Aorta (tissue), 5 donors: ENCODE measurements around the gene PDGFC. TPM values are rescaled to one million over a fixed set of nuclear protein-coding genes. Genes with fewer than 3 reads are reported as not detected.

Source experiments
- ATAC-seq: fragments of 200-7000 bp; cut with Tn5 transposase; one replicate; pipeline ENCODE4 v1.9.1; 2022; ENCODE audit warnings: moderate library complexity; ENCODE audit not compliant: low FRiP score
- DNase-seq, 2 donors: peaks; one replicate each; pipeline ENCODE4 v3.0.0-alpha.2; 2020
- H3K27ac ChIP-seq, 2 donors: one replicate each; pipeline ENCODE4 v1.5.1; 2013; ENCODE audit warnings: low read length in 2 of 2, mild to moderate bottlenecking in 2 of 2, moderate library complexity in 2 of 2, control low read depth in 1 of 2, inconsistent platforms in 1 of 2, low read depth in 1 of 2
- H3K27me3 ChIP-seq, 2 donors: one replicate each; pipeline ENCODE4 v1.6.1; 2013; ENCODE audit warnings: control low read depth in 1 of 2, low read length in 1 of 2, mild to moderate bottlenecking in 1 of 2, moderate library complexity in 1 of 2; ENCODE audit not compliant: insufficient read depth in 2 of 2, control insufficient read depth in 1 of 2
- H3K36me3 ChIP-seq, 2 donors: one replicate each; pipeline ENCODE4 v1.6.1; 2013; ENCODE audit warnings: control low read depth in 1 of 2, low read length in 1 of 2, mild to moderate bottlenecking in 1 of 2; ENCODE audit not compliant: insufficient read depth in 2 of 2, control insufficient read depth in 1 of 2
- H3K4me1 ChIP-seq, 2 donors: one replicate each; pipeline ENCODE4 v1.6.1; 2013; ENCODE audit warnings: low read length in 2 of 2, control low read depth in 1 of 2, mild to moderate bottlenecking in 1 of 2, moderate library complexity in 1 of 2; ENCODE audit not compliant: insufficient read depth in 2 of 2, control insufficient read depth in 1 of 2
- H3K4me3 ChIP-seq, 2 donors: one replicate each; pipeline ENCODE4 v1.5.1; 2013; ENCODE audit warnings: low read length in 2 of 2, control low read depth in 1 of 2, mild to moderate bottlenecking in 1 of 2
- H3K9me3 ChIP-seq: one replicate; pipeline ENCODE4 v1.6.1; 2013; ENCODE audit warnings: mild to moderate bottlenecking, low read length; ENCODE audit not compliant: control insufficient read depth
- WGBS, 2 donors: extraction: QIAGEN DNeasy Blood & Tissue Kit; methylation state at CpG; one replicate each; pipeline ENCODE4 v1.1.7; 2013; 5-methylcytosine and 5-hydroxymethylcytosine counted together
- intact Hi-C, 2 donors: fragments of 100-400 bp; cut with DNase I; formaldehyde crosslinking; loops; one replicate each; pipeline versions ENCODE4 v1.14.2 to v1.15.0; 2022
- polyA plus RNA-seq, 2 donors: library from polyadenylated mRNA; stranded (reverse); fragments of 200-250 nt; gene quantifications; one replicate each; pipeline ENCODE4 v1.2.3, GENCODE V29; 2013
- total RNA-seq, 2 donors: library from RNA; stranded (reverse); fragmentation: NEBNext Ultra II Directional; extraction: Animal tissue kit (Norgen Biotek cat#: 25700); gene quantifications; one replicate each; pipeline ENCODE4 v1.2.1, GENCODE V29; 2021
- donor health status: healthy with polysubstance abuse.
- donor health status: Bipolar disorder and iron deficiency.
- donor health status: DM: no; HTN: no; CAD: no.
- donor health status: DM: no; HTN: no; CAD: no.
- donor health status: DM: yes; HTN: yes; CAD: no.

PDGFC gene
- total and polyA plus RNA-seq, 4 donors: 11.8 to 51.5 (median 29.2) TPM

DNA sequence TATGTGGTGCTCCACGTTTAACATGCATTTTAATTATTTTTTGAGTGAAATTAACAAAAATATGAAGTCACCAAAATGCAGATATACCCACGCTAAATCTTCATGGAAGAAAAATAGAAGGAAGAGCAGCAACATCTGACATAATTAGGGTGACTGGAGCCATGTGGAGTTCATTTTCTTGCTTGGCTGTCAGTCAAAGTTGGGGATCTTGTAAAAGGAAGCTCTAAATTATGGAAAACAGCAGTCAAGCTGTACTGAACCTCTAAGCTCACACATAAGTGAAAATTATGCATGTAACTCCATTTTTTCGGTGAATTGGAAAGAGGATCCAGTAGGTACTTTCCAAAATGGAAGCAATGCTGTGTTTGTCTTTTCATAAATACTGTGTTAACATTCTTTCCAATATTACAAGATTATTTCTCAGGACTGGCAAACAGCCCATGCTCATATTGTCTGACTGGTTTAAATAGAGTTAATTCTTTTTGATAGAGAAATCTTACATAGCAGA lies 9.7 kb upstream of the PDGFC start:
- no peak for ATAC-seq
- WGBS, 2 donors: 69 to 78% methylated on average over 3 of the region's 3 CpGs
- DNase-seq: no peak

DNA sequence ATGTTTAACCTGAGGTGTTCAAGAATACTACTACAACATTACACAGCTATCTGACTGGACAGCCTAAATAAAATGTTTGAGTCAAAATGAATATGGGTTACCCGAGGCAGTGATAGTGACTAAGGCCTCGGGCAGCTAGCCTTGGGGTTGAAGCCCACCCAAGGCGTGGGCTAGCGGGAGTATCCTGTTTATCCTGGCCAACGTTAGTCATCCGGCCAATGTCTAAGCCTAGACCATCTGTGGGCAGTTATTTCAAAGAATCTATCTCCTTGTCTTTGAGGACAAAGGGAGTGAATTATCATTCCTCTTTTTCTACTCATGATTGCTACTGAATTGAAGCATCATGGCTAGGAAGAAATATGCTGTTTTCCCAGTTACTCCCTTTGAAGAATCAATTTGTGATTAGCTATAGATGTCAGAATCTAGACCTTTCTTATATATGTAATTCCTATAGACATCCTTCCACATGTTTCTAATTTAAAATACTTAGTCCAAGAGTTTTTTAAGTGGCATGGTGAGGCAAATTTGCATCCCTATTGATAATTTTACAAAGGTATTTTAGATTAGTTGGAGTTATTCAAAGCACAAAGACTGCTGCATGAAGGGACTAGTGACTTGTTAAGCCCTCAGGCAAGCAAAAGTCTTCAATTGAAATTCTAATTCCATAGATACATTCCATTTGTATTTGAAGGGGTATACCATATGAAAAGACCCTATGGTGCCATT lies 6.0 kb upstream of the PDGFC start:
- no peaks in the 10 kb centered on the region for H3K9me3 ChIP-seq
- H3K27me3 ChIP-seq: no peaks in the 10 kb centered on the region
- 72 to 84% methylated on average over 6 of the region's 6 CpGs for WGBS, 2 donors
- no peaks in the 10 kb centered on the region for H3K36me3 ChIP-seq
- no peaks in the 10 kb centered on the region for H3K4me1 ChIP-seq
- no peak for DNase-seq
- no peak overlapping the region for H3K27ac ChIP-seq
- H3K4me3 ChIP-seq: no peak overlapping the region
- no peak for ATAC-seq
- intact Hi-C loops: loop anchor here in 1 of 2 donors (10.0 kb wide), 1 partner anchor 147 kb away; no protein-coding TSS in a partner anchor

More for the DNA sequence above, 9.7 kb upstream of the PDGFC start:
- Histone ChIP-seq H3K27ac (no peak overlapping the region), H3K4me1 (no peaks in the 10 kb centered on the region), H3K4me3 (no peak overlapping the region), H3K27me3 (no peaks in the 10 kb centered on the region), H3K36me3 (no peaks in the 10 kb centered on the region), H3K9me3 (no peaks in the 10 kb centered on the region)
- intact Hi-C loops: no loop called here

DNA sequence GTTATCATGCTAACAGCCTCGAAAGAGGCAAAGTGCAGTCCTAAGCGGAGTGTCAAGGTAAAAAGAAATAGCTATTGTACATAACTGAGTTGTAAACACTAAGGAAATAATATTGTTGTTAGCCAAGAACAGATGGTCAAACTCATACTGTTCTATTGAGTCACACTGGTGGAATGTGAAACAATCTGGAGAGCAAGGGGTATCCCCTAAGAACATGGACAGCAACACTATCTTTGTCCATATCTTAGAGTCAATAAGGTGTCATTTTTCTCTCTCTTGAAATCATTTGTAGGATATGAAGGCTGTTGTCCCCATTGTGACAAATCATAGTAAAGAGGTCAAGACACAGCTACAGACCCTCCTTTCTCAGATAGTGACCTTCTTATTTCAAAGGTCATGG lies 4.5 kb upstream of the PDGFC start:
- no peak overlapping the region for H3K27ac ChIP-seq
- no peaks in the 10 kb centered on the region for H3K4me1 ChIP-seq
- no peaks in the 10 kb centered on the region for H3K27me3 ChIP-seq
- DNase-seq (no peak), ATAC-seq (no peak)
- no peak overlapping the region for H3K4me3 ChIP-seq
- 91 to 97% methylated on average over 2 of the region's 2 CpGs for WGBS, 2 donors
- intact Hi-C loops: loop anchor here in 1 of 2 donors (10.0 kb wide), 1 partner anchor 149 kb away; no protein-coding TSS in a partner anchor
- H3K36me3 ChIP-seq: no peaks in the 10 kb centered on the region
- H3K9me3 ChIP-seq: no peaks in the 10 kb centered on the region

DNA sequence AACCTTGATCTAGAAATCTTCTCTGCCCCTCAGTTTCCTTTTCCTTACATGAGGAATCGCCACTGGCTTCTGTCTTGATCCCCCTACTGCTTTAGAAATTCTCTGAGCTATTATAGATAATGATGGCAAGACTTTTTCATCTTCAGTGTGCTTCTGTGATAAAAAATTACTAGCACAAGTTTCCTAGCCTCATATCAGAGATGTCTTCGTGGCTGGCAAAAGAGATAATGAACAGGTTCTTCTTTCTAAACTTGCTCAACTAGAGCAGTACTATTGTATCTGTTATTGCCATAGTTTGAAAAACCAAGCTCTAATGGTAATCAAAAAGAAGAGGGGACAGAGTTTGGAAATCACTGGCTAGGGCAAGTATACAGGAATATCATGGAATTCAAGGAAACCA lies 4.1 kb upstream of the PDGFC start:
- no peak overlapping the region for H3K27ac ChIP-seq
- no peaks in the 10 kb centered on the region for H3K9me3 ChIP-seq
- H3K4me3 ChIP-seq: no peak overlapping the region
- WGBS, 2 donors: 95% methylated on average over 2 of the region's 2 CpGs
- ATAC-seq (no peak), DNase-seq (no peak)
- no peaks in the 10 kb centered on the region for H3K4me1 ChIP-seq
- H3K36me3 ChIP-seq: no peaks in the 10 kb centered on the region
- intact Hi-C loops: loop anchor here in 1 of 2 donors (10.0 kb wide), 1 partner anchor 149 kb away; no protein-coding TSS in a partner anchor
- H3K27me3 ChIP-seq: no peaks in the 10 kb centered on the region

DNA sequence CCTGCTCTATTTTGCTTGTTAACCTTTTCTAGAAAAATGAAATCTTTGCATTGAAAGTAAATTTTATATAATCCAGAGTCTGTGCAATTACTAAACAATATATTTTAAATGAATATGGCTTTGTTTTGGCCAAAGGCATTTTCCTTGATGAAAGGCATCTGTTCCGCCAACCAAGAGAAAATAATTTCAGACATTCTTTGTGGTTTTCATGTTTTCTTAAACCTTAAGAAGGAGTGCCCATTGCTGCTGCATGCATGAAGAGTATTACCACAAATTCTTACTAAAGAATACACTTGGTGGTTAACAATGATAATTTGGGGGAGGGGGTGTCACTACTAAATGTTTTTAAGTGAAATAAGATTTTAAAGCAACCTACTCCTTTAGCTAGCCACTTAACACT lies 2.7 kb upstream of the PDGFC start:
- H3K9me3 ChIP-seq: no peaks in the 10 kb centered on the region
- H3K36me3 ChIP-seq: no peaks in the 10 kb centered on the region
- ATAC-seq: no peak
- no peak overlapping the region for H3K27ac ChIP-seq
- 89 to 96% methylated on average over 1 of the region's 1 CpG for WGBS, 2 donors
- H3K4me3 ChIP-seq: no peak overlapping the region
- H3K27me3 ChIP-seq: no peaks in the 10 kb centered on the region
- intact Hi-C loops: loop anchor here (5.0 to 10.0 kb wide), 4 partner anchors 73 to 497 kb away; no protein-coding TSS in a partner anchor
- no peaks in the 10 kb centered on the region for H3K4me1 ChIP-seq
- DNase-seq: no peak

DNA sequence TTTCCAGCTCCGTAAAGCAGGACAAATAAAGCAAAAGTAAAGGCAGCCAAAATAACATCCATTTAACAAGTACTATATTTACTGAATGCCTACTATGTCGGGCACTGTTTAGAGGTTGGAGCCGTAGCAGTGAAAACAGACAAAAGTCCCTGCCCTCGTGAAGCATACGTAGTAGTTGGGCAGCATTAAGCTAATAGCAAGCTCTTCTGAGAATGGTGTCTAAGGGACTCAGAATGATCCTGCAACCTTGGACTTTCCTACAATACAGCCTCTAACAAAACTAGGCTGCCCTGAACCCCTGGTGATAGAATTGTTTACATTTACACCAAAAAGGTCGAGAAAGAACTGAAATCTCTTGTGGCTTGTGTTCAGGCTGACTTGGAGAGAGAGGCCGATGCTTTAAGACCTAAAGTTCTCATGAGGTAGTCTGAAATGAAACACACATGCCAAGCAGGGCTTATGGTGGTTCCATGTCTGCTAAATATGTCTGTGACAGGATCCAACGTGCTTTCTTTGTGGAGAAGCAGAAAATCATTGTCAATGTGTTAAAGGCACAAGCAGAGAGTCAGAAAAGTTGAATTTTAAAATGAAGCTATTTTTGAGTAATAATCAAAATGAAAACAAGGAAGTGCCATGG lies 898 bp upstream of the PDGFC start:
- DNase-seq: no peak

DNA sequence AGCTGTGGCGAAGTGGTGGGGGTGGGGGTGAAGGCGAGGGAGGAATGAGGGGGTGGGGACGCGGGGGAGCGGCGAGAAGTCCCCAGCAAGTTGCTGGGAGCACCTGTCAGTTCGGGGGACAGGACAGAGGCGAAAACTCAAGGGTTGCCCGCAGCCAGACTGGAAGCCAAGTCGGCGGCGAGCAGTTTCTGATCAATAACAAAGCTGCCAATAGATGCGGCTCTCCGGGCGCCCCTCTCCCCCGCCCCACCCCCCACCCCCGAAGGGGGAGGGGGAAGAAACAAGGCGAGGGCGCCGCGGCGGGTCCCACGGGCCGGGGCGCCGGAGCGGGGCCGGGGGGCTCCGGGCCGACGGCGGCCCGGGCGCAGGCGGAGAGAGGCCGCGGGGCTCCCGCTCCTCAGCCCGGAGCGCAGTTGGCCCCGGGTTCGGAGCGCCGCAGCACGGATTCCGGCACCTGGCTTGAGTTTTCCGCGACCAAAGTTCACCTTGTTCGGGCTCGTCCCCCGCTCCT lies 379 bp downstream of the PDGFC start:
- ATAC-seq (peak; percentile 7), DNase-seq (peak; percentile 55 to 78)
- Histone ChIP-seq H3K4me3 (peak overlapping the region; percentile 97 to 99), H3K9me3 (no peaks in the 10 kb centered on the region), H3K27me3 (no peaks in the 10 kb centered on the region), H3K27ac (peak overlapping the region; percentile 98), H3K36me3 (no peaks in the 10 kb centered on the region), H3K4me1 (no peaks in the 10 kb centered on the region)
- WGBS, 2 donors: 1% methylated on average over 28 to 51 of the region's 51 CpGs
- intact Hi-C loops: loop anchor here (5.0 to 10.0 kb wide), 4 partner anchors 76 to 494 kb away; no protein-coding TSS in a partner anchor

More for the DNA sequence above, 898 bp upstream of the PDGFC start:
- Histone ChIP-seq H3K27ac (peak overlapping the region; percentile 91 to 98), H3K27me3 (no peaks in the 10 kb centered on the region), H3K36me3 (no peaks in the 10 kb centered on the region), H3K4me1 (no peaks in the 10 kb centered on the region), H3K9me3 (no peaks in the 10 kb centered on the region), H3K4me3 (peak overlapping the region; percentile 97 to 99)
- ATAC-seq: no peak
- intact Hi-C loops: loop anchor here (5.0 to 10.0 kb wide), 4 partner anchors 75 to 495 kb away; no protein-coding TSS in a partner anchor
- 1 to 2% methylated on average over 8 of the region's 8 CpGs for WGBS, 2 donors

DNA sequence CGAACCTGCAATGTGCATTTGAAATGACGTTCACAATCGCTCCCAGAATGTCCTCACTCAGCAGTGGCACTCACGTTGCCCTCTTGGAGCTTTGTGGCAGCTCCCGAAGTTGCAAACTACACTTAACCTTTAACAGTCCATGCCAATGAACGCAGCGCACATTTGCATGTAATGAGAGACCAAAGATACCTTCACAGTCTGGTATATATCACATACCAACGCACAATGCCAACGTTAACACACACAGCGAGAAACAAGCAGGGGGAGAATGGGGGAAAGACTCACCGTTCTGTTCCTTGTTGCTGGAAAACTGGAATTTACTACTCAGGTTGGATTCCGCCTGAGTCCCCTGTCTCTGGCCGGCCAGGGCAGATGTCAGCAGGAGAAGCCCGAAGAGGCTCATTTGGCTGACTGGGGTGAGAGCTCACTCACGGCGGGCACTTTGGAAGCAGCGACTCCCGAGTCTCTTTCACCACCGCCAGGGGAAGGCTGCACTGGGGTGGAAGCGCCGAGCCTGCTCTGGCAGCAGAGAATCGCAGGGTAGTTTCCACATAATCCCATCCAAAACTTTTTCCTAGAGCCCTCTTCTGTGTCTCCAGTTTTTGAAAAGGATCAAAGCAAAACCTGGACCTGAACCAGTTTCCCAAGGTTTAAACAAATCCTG lies 966 bp downstream of the PDGFC start:
- DNase-seq: peak; percentile 80 to 89
- Histone ChIP-seq H3K4me3 (peak overlapping the region; percentile 97 to 99), H3K4me1 (peaks cover 0 to 1% of the 10 kb centered on the region in 2 donors), H3K36me3 (no peaks in the 10 kb centered on the region), H3K9me3 (no peaks in the 10 kb centered on the region), H3K27ac (peak overlapping the region; percentile 98), H3K27me3 (no peaks in the 10 kb centered on the region)
- 0% methylated on average over 22 of the region's 22 CpGs for WGBS, 2 donors
- intact Hi-C loops: loop anchor here (5.0 to 10.0 kb wide), 4 partner anchors 77 to 493 kb away; no protein-coding TSS in a partner anchor
- peak; percentile 78 for ATAC-seq
